ENCODE data around the gene CD81. TPM values are rescaled to one million over a fixed set of nuclear protein-coding genes. Genes with fewer than 3 reads are reported as not detected.

CD81 gene
- total RNA-seq, 1 experiment from 2014 or later = 356 TPM

DNA sequence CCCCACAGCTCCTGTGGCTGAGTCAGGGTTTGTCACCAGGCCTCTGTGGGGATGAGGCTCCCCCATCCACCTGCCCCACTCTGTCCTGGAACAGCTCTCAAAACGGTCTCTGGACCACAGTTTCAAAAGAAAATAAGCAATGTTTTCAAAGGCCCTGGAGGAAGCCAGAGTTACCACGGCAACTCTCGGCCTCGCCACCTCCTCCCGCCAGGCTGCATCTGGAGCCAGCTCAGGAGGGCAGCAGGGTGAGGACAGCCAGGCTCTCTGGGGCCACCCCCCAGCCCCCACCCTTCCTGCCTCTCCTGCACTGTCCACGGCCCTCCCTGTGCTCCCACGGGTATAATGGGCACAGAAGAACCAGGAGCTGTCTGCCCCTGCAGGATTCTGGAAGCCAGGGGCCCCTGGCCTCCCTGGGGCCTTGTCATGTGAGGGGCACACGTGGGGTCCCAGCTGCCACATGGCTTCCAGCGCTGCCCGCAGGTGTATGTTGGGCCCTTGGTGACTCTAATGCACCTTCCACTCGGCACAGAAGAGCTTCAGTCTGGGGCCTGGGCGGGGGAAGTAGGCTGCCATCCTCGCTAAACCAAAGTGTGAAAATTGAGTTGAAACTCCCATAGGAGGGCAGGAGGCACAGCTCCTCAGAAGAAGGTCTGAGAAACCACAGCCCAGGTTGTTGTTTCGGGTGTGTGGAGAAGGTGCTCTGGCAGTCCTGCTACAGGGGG lies 10.3 kb downstream of the CD81 start:
- H3K4me3 ChIP-seq (ENCODE audit: low read length) = peak overlapping the region; percentile 67
- no peak overlapping the region for H2AFZ ChIP-seq (ENCODE audit: low read length)
- peak overlapping the region; percentile 99 for H3K9ac ChIP-seq (ENCODE audit: low read length)
- H3K36me3 ChIP-seq (ENCODE audit: insufficient read depth, low read length) = peaks cover 10% of the 10 kb centered on the region
- peaks cover 95% of the 10 kb centered on the region for H3K4me1 ChIP-seq (ENCODE audit: low read length)
- H3K9me2 ChIP-seq (replicated peaks; ENCODE audit: insufficient read depth, low read length) = no peaks in the 10 kb centered on the region
- peak; percentile 85 for DNase-seq
- peaks cover 69% of the 10 kb centered on the region for H3K79me2 ChIP-seq (ENCODE audit: low read length)
- H3K9me3 ChIP-seq (ENCODE audit: low read length) = no peaks in the 10 kb centered on the region
- H3K27ac ChIP-seq (ENCODE audit: low read length) = peak overlapping the region; percentile 100
- H4K20me1 ChIP-seq (ENCODE audit: insufficient read depth, low read depth, low read length) = peaks cover 39% of the 10 kb centered on the region
- H3K4me2 ChIP-seq (ENCODE audit: low read depth, low read length, poor library complexity, severe bottlenecking) = peak overlapping the region; percentile 85
- H3K27me3 ChIP-seq (ENCODE audit: low read length) = no peaks in the 10 kb centered on the region

DNA sequence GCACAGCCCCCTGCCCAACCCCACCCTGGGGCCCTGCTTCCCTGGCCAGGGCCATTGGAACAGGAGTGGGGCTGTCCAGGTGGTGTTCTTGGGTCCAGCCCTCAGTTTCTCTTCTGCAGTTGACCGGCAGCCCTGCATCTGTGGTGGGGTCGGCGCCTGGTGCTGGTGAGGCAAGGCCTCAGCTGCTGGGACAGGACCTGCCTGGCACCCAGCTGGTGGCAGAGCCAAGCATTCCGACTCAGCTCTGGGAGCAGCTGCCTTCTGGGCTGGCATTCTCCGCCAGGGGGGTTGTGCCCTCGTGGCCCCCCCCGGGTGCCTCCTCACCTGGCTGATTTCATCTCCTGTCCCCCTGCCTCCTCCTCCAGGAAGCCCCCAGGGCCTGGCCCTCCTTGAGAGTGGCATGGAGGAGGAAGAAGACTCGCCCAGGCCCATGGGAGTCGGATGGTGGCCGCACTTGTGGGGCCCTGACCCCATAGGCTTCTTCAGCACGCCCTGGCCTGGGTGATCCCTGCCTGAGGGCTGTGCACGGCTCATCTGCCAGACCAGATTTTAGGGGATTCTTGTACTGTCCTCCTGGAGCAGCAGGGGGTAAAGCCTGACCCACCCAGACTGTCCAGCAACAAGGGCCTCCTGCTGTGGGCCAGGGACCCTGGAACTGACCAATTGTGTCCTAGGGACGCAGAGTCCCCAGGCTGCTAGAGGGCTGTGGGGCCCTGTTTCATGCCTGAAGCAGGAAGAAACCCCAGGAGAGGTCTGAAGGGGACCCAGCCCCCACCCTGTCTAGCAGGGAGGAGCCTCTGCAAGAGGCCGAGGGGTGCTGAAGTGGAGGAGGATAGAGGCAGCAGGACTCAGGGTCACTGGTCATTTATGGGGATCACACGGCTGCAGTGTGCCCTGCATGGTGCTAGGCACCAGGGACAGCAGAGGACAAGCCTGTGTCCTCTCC lies 11.6 kb downstream of the CD81 start:
- peaks cover 10% of the 10 kb centered on the region for H3K36me3 ChIP-seq (ENCODE audit: insufficient read depth, low read length)
- peak overlapping the region; percentile 85 for H3K4me2 ChIP-seq (ENCODE audit: low read depth, low read length, poor library complexity, severe bottlenecking)
- H3K79me2 ChIP-seq (ENCODE audit: low read length) = peaks cover 71% of the 10 kb centered on the region
- no peaks in the 10 kb centered on the region for H3K9me2 ChIP-seq (replicated peaks; ENCODE audit: insufficient read depth, low read length)
- H2AFZ ChIP-seq (ENCODE audit: low read length) = no peak overlapping the region
- no peaks in the 10 kb centered on the region for H3K9me3 ChIP-seq (ENCODE audit: low read length)
- H3K27ac ChIP-seq (ENCODE audit: low read length) = peak overlapping the region; percentile 100
- DNase-seq = peak; percentile 79
- peaks cover 36% of the 10 kb centered on the region for H4K20me1 ChIP-seq (ENCODE audit: insufficient read depth, low read depth, low read length)
- H3K4me3 ChIP-seq (ENCODE audit: low read length) = peak overlapping the region; percentile 67
- peak overlapping the region; percentile 99 for H3K9ac ChIP-seq (ENCODE audit: low read length)
- H3K4me1 ChIP-seq (ENCODE audit: low read length) = peaks cover 95% of the 10 kb centered on the region
- H3K27me3 ChIP-seq (ENCODE audit: low read length) = no peaks in the 10 kb centered on the region

DNA sequence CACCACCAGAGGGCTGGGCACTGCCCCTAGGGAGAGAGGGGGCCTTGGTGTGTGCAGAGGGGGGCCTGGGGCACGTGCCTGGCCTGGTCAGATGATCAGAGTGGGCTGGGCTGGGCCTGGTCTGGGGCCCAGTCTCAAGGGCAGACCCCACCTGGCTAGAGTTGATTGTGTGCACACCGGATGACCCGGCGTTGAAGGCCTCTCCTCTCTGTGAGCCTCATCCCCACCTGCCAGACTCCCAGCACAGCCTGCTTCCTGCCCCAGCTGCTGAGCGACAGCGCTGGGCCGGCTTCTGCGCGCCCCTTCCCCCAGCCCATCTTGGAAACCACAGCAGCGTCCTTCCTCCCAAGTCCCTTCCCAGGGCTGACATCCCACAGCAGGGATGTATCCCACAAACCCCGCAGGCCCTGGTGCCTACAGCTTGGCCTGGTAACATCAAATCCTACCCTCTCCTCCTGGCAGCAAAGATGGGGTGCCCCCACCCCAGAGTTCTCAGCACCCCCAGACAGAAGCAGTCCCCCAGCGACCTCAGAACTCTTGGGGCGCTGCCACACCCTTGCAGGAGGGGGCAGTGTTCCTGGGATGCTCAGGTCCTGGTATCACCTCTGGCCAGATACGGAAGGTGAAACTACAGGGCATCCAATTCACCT lies 12.4 kb downstream of the CD81 start:
- DNase-seq = peak; percentile 77
- Histone ChIP-seq H4K20me1 (ENCODE audit: insufficient read depth, low read depth, low read length) (peaks cover 40% of the 10 kb centered on the region), H3K36me3 (ENCODE audit: insufficient read depth, low read length) (peaks cover 18% of the 10 kb centered on the region), H3K27ac (ENCODE audit: low read length) (peak overlapping the region; percentile 100), H3K9me3 (ENCODE audit: low read length) (no peaks in the 10 kb centered on the region), H3K4me1 (ENCODE audit: low read length) (peaks cover 98% of the 10 kb centered on the region), H3K4me2 (ENCODE audit: low read depth, low read length, poor library complexity, severe bottlenecking) (peak overlapping the region; percentile 85), H3K27me3 (ENCODE audit: low read length) (no peaks in the 10 kb centered on the region), H3K9ac (ENCODE audit: low read length) (peak overlapping the region; percentile 99), H3K79me2 (ENCODE audit: low read length) (peaks cover 79% of the 10 kb centered on the region), H3K4me3 (ENCODE audit: low read length) (peak overlapping the region; percentile 67), H2AFZ (ENCODE audit: low read length) (no peak overlapping the region), H3K9me2 (replicated peaks; ENCODE audit: insufficient read depth, low read length) (no peaks in the 10 kb centered on the region)

DNA sequence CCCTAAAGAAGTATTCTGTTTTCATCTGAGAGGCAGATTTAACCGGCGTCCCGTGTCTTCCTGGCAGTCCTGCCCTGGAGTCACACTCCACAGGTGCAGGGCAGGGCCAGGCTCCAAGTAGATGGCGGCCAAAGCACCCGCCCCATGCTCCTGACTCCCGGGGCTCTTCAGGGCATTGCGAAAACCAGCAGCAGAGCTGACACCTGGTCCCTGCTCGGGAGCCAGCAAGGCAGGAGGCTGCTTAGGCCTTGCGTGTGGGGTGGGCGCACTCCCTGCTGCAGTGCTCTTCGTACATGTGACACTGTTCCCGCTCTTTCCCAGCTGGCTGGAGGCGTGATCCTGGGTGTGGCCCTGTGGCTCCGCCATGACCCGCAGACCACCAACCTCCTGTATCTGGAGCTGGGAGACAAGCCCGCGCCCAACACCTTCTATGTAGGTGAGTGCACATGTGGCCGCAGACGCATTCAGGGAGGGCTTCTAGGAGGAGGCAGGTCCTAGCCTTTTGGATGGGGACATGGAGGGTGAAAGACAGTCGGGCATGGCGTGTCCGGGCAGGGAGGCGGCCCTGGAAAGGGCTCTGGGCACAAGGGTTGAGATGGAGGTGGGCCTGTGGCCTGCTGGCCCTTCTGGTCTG lies 13.1 kb downstream of the CD81 start:
- Histone ChIP-seq H3K9ac (ENCODE audit: low read length) (peak overlapping the region; percentile 99), H3K4me1 (ENCODE audit: low read length) (peaks cover 100% of the 10 kb centered on the region), H3K36me3 (ENCODE audit: insufficient read depth, low read length) (peaks cover 22% of the 10 kb centered on the region), H3K4me3 (ENCODE audit: low read length) (peak overlapping the region; percentile 67), H3K4me2 (ENCODE audit: low read depth, low read length, poor library complexity, severe bottlenecking) (peak overlapping the region; percentile 85), H3K9me3 (ENCODE audit: low read length) (no peaks in the 10 kb centered on the region), H4K20me1 (ENCODE audit: insufficient read depth, low read depth, low read length) (peaks cover 45% of the 10 kb centered on the region), H3K9me2 (replicated peaks; ENCODE audit: insufficient read depth, low read length) (no peaks in the 10 kb centered on the region), H3K27me3 (ENCODE audit: low read length) (no peaks in the 10 kb centered on the region), H3K79me2 (ENCODE audit: low read length) (peaks cover 81% of the 10 kb centered on the region), H3K27ac (ENCODE audit: low read length) (peak overlapping the region; percentile 100), H2AFZ (ENCODE audit: low read length) (no peak overlapping the region)
- DNase-seq = peak; percentile 51

DNA sequence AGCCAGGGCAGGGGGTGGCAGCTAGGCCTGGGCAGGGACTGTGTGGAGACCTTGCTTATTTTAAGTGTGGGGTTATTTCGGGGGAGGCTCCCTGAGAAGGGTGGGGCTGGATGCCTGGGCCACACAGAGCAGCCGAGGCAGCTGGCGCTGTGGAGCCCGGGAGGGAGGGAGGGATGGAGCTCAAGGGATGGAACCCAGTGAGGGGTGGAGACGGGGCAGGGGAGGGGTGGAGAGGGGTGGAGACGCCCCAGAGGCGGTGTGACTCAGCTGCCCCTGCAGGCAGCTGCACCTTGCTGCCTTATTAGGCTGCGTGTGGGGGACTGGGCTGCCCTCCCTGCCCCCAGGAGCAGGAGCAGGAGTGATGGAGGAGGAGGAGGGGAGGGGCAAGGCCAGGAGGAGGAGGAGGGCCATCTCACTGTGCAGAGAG lies 13.6 kb downstream of the CD81 start:
- Histone ChIP-seq H3K4me2 (ENCODE audit: low read depth, low read length, poor library complexity, severe bottlenecking) (peak overlapping the region; percentile 85), H3K27me3 (ENCODE audit: low read length) (no peaks in the 10 kb centered on the region), H3K36me3 (ENCODE audit: insufficient read depth, low read length) (peaks cover 27% of the 10 kb centered on the region), H3K79me2 (ENCODE audit: low read length) (peaks cover 81% of the 10 kb centered on the region), H2AFZ (ENCODE audit: low read length) (no peak overlapping the region), H3K9ac (ENCODE audit: low read length) (peak overlapping the region; percentile 99), H4K20me1 (ENCODE audit: insufficient read depth, low read depth, low read length) (peaks cover 51% of the 10 kb centered on the region), H3K4me1 (ENCODE audit: low read length) (peaks cover 100% of the 10 kb centered on the region), H3K4me3 (ENCODE audit: low read length) (peak overlapping the region; percentile 67), H3K9me3 (ENCODE audit: low read length) (no peaks in the 10 kb centered on the region), H3K27ac (ENCODE audit: low read length) (peak overlapping the region; percentile 100), H3K9me2 (replicated peaks; ENCODE audit: insufficient read depth, low read length) (no peaks in the 10 kb centered on the region)
- DNase-seq = peak; percentile 81

DNA sequence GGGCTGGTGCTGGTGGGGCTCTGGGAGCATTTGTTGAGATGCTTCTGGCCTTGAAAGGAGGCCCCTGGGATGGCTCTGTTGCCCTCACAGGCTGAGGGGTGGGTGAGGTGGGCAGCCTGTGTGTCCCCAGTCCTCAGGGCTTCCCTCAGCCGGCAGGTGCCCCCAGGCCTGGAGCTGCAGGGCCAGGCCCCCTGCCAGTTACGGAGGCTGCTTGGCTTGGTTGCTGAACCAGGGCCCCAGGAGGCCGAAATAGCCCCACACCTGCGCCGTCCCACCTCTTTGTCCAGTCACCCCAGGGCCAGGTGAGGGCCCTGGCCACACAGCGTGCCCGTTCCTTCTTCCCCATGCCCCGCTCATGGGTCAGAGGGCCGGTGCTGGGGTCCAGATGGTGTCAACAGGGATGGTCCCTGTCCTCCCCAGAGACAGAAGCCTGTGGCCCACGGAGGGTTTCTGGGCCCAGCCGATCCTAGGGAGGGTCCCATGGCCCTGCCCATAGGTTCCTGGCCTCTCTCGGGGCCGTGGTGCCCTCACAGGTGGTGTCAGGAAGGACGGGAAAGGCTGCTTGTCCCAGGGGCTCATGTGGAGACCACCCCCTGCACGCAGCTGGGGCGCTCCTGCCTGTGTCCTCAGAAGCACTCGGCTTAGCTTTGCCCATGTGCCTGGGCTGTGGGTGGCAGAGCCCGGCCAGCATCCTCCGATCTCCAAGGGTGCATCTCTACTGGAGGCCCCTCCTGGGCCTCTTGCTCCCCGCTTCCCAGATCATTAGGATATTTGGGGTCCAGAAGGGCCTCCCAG lies 14.3 kb downstream of the CD81 start:
- Histone ChIP-seq H3K4me2 (ENCODE audit: low read depth, low read length, poor library complexity, severe bottlenecking) (peak overlapping the region; percentile 85), H3K4me1 (ENCODE audit: low read length) (peaks cover 100% of the 10 kb centered on the region), H3K27me3 (ENCODE audit: low read length) (no peaks in the 10 kb centered on the region), H3K27ac (ENCODE audit: low read length) (peak overlapping the region; percentile 100), H3K9me3 (ENCODE audit: low read length) (no peaks in the 10 kb centered on the region), H3K79me2 (ENCODE audit: low read length) (peaks cover 77% of the 10 kb centered on the region), H4K20me1 (ENCODE audit: insufficient read depth, low read depth, low read length) (peaks cover 51% of the 10 kb centered on the region), H3K36me3 (ENCODE audit: insufficient read depth, low read length) (peaks cover 28% of the 10 kb centered on the region), H3K4me3 (ENCODE audit: low read length) (peak overlapping the region; percentile 19; the same call in 1 of the 2 replicates), H2AFZ (ENCODE audit: low read length) (no peak overlapping the region), H3K9ac (ENCODE audit: low read length) (peak overlapping the region; percentile 99), H3K9me2 (replicated peaks; ENCODE audit: insufficient read depth, low read length) (no peaks in the 10 kb centered on the region)
- no peak for DNase-seq

DNA sequence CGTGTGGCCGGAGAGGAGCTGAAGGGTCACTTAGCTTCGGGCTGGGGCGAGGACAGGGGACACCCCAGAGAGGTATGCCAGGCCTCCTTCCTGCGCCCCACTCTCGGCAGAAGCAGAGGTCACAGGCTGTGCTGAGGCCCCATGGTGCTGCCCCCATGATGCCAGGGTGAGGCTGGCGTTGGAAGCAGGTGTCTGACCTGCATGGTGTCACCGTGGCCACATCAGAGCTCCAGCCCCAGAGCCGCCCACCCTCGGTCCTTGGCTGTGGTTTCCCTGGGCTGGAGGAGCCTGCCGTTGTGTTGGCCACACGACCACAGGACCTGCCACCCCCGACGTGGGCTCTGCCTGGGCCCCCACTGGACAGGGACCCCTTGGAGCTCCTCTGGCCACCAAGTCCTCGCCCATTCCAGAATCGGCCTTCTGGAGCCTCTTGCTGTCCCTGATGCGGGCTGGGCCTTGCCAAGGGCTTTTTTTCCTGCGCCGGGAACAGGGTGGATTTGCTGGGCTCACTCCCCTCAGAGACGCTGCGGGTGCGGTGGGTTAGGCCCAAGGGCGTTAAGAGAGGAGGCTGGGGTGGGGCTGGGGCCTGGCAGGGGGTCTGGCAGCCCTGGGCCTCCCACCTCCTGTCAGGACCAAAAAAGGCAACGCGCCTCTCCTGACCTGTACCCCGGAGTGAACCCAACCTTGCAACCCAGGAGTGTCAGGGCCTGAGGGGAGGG lies 15.3 kb downstream of the CD81 start:
- Histone ChIP-seq H3K27me3 (ENCODE audit: low read length) (no peaks in the 10 kb centered on the region), H3K9me2 (replicated peaks; ENCODE audit: insufficient read depth, low read length) (no peaks in the 10 kb centered on the region), H3K4me3 (ENCODE audit: low read length) (peak overlapping the region; percentile 19; the same call in 1 of the 2 replicates), H3K4me2 (ENCODE audit: low read depth, low read length, poor library complexity, severe bottlenecking) (peak overlapping the region; percentile 85), H3K36me3 (ENCODE audit: insufficient read depth, low read length) (peaks cover 34% of the 10 kb centered on the region), H2AFZ (ENCODE audit: low read length) (no peak overlapping the region), H3K27ac (ENCODE audit: low read length) (peak overlapping the region; percentile 100), H3K9ac (ENCODE audit: low read length) (peak overlapping the region; percentile 99), H4K20me1 (ENCODE audit: insufficient read depth, low read depth, low read length) (peaks cover 55% of the 10 kb centered on the region), H3K4me1 (ENCODE audit: low read length) (peaks cover 100% of the 10 kb centered on the region), H3K79me2 (ENCODE audit: low read length) (peaks cover 66% of the 10 kb centered on the region), H3K9me3 (ENCODE audit: low read length) (no peaks in the 10 kb centered on the region)
- no peak for DNase-seq
